ENCODE data around the gene NR1I3.

Gene NR1I3

GRCh38 chr1:161215076-161215475 lies 22.9 kb downstream of the NR1I3 start, which contains the start of gene FCER1G:
TSS of gene FCER1G (plus strand) at chr1:161215295. CDS start at chr1:161215322, 27 bp downstream.
- Mint-ChIP-seq H3K27ac (peak within 1 kb of the TSS; percentile 65), H3K36me3 (peaks cover 19% of the 10 kb centered on the region), H3K9me3 (no peaks in the 10 kb centered on the region), H3K4me1 (peaks cover 50% of the 10 kb centered on the region), H3K27me3 (no peaks in the 10 kb centered on the region), H3K4me3 (peak within 1 kb of the TSS; percentile 66)

DNA sequence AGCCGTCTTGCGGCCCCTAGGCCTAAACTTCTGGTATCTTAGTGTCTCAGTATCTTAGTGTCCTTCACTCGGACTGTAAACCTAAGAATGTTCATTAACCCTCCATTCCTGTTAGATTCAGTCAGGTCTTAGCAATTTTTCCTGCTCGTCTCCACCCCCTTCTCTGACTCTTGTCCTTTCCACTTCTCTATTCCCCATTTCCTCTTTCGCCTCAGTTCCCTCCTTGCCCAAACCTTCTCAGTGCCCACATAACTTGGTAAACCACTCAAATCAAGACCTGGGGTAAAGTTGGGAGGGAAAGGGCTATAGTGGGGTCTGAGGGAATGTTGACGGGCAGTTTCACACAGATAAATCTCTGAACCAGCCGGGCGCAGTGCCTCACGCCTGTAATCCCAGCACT lies 23.6 kb downstream of the NR1I3 start:
- Mint-ChIP-seq H3K27me3 (no peaks in the 10 kb centered on the region), H3K9me3 (no peaks in the 10 kb centered on the region), H3K36me3 (peaks cover 26% of the 10 kb centered on the region), H3K27ac (no peak overlapping the region), H3K4me3 (no peak overlapping the region), H3K4me1 (peaks cover 50% of the 10 kb centered on the region)

- no peaks in the 10 kb centered on the region for H3K9me3 Mint-ChIP-seq
- no peak overlapping the region for H3K4me3 Mint-ChIP-seq
- no peaks in the 10 kb centered on the region for H3K27me3 Mint-ChIP-seq
- H3K4me1 Mint-ChIP-seq, result peaks cover 43% of the 10 kb centered on the region
- peaks cover 35% of the 10 kb centered on the region for H3K36me3 Mint-ChIP-seq
- no peak overlapping the region for H3K27ac Mint-ChIP-seq
Measured at GRCh38 chr1:161209790-161210409, 28.1 kb downstream of the NR1I3 start.

- H3K36me3 Mint-ChIP-seq, result peaks cover 34% of the 10 kb centered on the region
- no peak overlapping the region for H3K4me3 Mint-ChIP-seq
- H3K9me3 Mint-ChIP-seq, result no peaks in the 10 kb centered on the region
- H3K4me1 Mint-ChIP-seq, result peaks cover 57% of the 10 kb centered on the region
- no peak overlapping the region for H3K27ac Mint-ChIP-seq
- no peaks in the 10 kb centered on the region for H3K27me3 Mint-ChIP-seq
Measured at GRCh38 chr1:161207173-161207572, 30.8 kb downstream of the NR1I3 start.

DNA sequence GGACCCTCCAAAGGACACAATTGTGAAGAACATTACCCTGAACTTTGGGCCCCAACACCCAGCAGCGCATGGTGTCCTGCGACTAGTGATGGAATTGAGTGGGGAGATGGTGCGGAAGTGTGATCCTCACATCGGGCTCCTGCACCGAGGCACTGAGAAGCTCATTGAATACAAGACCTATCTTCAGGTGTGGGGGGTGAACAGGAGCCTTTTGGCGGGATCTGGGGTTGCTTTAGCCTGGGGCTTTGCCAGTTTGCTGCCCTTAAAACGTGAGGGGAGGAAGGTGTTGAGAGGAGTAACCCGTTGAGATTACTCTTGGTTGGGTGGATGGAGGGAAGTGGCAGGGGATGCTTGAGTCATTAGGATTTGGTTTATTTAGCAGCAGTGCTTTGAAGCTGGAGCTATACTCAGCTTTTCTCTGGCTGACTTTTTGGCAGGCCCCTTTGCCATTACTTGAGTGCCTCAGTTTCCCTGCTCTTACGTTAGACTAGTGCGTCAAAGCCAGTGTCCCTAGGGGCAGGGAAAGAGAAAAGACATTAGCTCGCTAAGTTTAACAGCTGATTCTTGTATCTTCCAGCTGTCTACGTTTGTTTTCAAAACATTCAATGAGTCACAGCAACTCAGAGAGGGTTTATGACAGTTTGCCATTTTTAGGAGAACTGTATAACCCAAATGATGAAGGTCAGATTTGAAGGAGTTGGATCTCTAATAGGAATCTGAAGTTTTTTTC lies 31.4 kb downstream of the NR1I3 start:
- Mint-ChIP-seq H3K4me3 (peak overlapping the region; percentile 23), H3K27ac (peak overlapping the region; percentile 80), H3K36me3 (peaks cover 33% of the 10 kb centered on the region), H3K27me3 (no peaks in the 10 kb centered on the region), H3K9me3 (no peaks in the 10 kb centered on the region), H3K4me1 (peaks cover 63% of the 10 kb centered on the region)

DNA sequence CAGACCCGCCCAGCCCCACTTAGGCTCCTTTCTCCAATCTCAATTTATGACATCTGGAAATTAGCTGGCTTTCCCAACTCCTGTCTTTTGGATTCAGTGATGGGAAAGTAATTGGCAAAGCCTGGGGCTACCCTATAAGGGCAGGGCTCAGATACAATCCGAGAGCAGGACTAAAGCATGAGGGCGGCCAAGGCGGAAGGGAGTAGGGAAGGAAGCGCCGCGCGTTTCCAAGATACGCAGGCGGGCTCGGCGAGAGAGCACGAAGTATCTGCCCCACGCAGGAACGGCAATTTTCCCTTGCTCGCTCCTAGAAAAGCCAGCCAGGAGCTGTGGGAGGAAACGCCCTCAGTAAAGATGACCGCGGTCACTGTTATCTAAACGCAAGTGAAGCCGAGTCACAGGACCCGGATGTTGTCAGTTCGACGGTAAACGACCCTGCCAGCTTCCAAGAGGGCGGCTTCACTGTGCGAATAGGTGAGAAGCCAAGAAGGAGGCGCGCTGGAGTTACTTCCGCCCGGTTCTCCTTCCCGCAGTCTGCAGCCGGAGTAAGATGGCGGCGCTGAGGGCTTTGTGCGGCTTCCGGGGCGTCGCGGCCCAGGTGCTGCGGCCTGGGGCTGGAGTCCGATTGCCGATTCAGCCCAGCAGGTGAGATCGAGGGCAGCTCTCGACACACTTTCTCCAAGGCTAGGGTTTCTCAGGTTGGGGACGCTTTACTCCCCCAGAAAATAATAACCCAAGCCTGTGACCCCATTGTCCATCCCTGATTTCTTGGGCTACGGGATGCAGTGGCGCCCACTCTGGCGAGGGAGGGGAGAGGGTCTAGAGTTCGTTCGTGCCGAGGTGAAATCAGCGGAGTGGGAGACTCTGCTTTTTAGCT lies 35.9 kb downstream of the NR1I3 start, which contains the start of gene NDUFS2:
NDUFS2 (plus strand) TSS at position 532 of the 877 bp plus-strand sequence; CDS start at position 551, 19 bp downstream.
- Mint-ChIP-seq H3K27me3 (no peaks in the 10 kb centered on the region), H3K36me3 (peaks cover 20% of the 10 kb centered on the region), H3K9me3 (no peaks in the 10 kb centered on the region), H3K27ac (peak within 1 kb of the TSS; percentile 98), H3K4me1 (peaks cover 74% of the 10 kb centered on the region), H3K4me3 (peak within 1 kb of the TSS; percentile 95)

DNA sequence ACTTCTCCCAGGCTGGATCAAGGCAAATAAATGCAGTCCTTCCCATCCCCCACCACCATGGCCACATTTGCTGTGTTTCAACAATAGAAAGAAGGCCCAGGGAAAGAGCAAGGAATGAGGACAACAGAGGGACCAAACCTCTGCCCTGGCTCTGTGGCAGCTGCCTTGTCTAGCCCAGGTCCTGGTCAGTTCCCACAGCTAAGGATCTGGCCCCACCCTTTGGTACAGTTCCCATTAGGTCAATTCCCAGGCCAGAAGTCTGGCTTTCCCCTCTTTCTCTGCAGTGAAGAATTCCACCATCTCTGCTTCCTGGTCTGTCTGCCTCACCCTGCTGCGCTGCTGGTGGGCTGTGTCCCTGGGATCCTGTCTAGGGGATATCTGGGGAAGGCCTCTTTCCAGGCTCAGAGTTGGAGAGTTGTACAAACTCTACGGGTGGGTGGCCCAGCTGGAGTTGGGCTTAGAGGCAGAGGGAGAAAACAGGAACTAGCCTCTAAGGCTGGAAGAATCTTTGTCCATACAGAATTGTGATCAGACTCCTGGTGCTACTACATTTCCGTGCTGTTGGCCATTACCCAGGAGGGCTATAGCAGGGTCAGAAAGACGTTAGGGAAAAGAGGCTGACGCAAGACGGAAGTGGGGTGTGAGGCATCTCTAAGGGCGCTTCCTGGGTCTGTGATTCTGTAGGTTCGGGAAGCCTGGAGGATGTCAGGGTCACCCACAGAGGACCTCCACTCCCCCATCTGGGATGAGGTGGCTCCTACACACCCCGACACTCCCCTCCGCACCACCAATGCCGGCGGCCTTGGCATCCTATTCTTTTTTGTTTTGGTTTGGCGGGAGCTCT lies 36.8 kb downstream of the NR1I3 start:
- H3K4me3 Mint-ChIP-seq, result peak overlapping the region; percentile 95
- H3K27me3 Mint-ChIP-seq, result no peaks in the 10 kb centered on the region
- H3K9me3 Mint-ChIP-seq, result no peaks in the 10 kb centered on the region
- H3K27ac Mint-ChIP-seq, result peak overlapping the region; percentile 98
- H3K4me1 Mint-ChIP-seq, result peaks cover 67% of the 10 kb centered on the region
- peaks cover 17% of the 10 kb centered on the region for H3K36me3 Mint-ChIP-seq

DNA sequence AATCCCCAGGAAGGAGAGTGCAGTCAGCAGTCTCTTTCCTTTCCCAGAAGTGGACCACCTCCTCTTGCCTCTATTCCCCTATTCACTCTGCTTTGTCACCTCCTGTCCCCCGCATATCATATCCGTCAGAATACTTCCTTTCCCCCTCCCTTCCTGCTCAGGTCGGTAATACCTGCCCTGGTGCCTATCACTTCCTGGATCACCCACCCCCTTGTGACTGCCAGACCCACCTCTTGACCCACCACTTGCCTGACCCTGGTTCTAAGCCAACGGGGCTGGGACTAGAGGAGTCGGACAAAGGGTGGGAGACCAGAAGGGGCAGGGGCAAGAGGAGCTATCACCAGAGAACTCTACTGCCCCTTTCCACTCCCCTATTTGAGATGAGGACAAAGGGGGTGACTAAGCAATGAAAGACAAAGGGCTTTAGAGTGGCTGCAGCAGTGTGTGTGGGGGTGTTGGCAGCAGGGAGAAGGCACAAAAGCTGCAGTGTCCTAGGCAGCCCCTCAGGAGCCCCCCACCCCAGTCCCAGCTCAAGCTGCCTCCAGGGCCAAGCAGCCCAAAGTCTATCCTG lies 37.5 kb downstream of the NR1I3 start:
- Mint-ChIP-seq H3K9me3 (no peaks in the 10 kb centered on the region), H3K27ac (peak overlapping the region; percentile 95), H3K4me1 (peaks cover 66% of the 10 kb centered on the region), H3K36me3 (peaks cover 15% of the 10 kb centered on the region), H3K4me3 (peak overlapping the region; percentile 64), H3K27me3 (no peaks in the 10 kb centered on the region)

DNA sequence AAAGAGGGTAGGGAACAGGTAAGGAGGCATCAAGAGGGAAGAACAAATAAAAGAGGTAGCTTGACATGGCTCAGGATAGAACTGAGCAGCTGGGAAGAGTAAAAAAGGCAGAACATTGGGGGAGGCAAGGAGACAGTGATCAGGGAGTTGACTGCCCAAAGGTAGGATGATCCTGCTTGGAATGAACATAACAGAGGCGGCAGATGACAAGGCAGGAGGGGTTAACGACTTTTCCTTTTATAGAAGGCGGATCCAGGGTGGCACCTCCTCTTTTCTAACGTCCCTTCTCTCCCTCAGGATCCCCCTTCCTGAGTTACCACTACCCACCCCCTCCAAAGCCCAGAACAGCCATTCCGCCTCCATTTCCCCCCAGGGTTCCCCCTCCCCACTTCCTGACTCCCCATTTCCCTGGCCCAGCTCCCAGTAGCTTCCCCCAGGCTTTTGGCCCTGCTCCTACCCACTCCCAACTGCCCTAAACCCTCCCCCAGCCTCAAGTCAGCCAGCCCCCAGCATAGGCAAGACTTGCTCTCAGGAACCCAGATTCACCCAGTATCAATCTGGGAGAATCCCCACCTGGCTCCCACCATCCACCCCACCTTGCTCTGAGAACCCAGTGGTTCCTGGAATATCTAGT lies 38.4 kb downstream of the NR1I3 start:
- peaks cover 12% of the 10 kb centered on the region for H3K36me3 Mint-ChIP-seq
- H3K4me1 Mint-ChIP-seq, result peaks cover 68% of the 10 kb centered on the region
- H3K9me3 Mint-ChIP-seq, result no peaks in the 10 kb centered on the region
- H3K4me3 Mint-ChIP-seq, result peak overlapping the region; percentile 2
- H3K27ac Mint-ChIP-seq, result peak overlapping the region; percentile 95
- no peaks in the 10 kb centered on the region for H3K27me3 Mint-ChIP-seq

- no peaks in the 10 kb centered on the region for H3K9me3 Mint-ChIP-seq
- H3K27me3 Mint-ChIP-seq, result no peaks in the 10 kb centered on the region
- H3K4me3 Mint-ChIP-seq, result peak within 1 kb of the TSS; percentile 2
- H3K27ac Mint-ChIP-seq, result peak within 1 kb of the TSS; percentile 56
- peaks cover 5% of the 10 kb centered on the region for H3K36me3 Mint-ChIP-seq
- H3K4me1 Mint-ChIP-seq, result peaks cover 64% of the 10 kb centered on the region
Measured at GRCh38 chr1:161198897-161199431, 39.0 kb downstream of the NR1I3 start, which contains the start of gene ADAMTS4. TSS of gene ADAMTS4 (minus strand) at chr1:161199054. CDS start at chr1:161198627, 427 bp downstream.

DNA sequence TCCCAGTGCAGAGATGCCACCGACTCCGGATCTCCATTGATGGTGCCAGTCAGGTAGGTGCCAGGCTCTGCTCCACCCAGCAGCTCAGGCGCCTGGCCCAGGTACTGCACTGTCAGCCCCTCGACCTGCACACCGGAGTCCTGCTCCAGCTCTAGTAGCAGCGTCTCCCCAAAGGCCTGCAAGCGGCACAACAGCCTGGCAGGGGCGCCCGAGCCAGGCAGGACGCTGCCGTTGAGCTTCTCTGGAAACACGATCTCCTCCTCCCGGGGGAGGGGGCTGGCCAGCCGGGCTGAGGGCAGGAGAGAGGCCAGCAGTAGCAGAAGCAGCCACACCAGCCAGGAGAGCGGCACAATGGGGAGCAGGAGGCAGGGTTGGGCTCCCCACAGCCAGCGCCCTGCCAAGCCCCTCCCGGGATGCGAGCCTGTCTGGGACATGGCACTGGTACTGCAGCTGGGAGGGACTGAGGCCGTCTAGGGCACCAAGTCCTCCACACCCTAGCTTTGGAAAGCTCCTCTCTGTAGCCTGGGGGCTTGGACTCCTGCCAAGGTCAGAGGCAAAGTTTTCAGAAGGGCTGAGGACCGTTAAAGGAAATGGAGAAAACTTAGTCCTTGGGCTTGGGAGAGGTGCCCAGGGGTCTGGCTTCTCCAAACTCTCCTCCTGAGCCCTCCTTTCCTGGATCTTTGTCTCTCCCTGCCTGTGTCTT lies 39.7 kb downstream of the NR1I3 start:
- Mint-ChIP-seq H3K36me3 (peaks cover 2% of the 10 kb centered on the region), H3K27ac (no peak overlapping the region), H3K4me1 (peaks cover 58% of the 10 kb centered on the region), H3K9me3 (no peaks in the 10 kb centered on the region), H3K4me3 (no peak overlapping the region), H3K27me3 (no peaks in the 10 kb centered on the region)

DNA sequence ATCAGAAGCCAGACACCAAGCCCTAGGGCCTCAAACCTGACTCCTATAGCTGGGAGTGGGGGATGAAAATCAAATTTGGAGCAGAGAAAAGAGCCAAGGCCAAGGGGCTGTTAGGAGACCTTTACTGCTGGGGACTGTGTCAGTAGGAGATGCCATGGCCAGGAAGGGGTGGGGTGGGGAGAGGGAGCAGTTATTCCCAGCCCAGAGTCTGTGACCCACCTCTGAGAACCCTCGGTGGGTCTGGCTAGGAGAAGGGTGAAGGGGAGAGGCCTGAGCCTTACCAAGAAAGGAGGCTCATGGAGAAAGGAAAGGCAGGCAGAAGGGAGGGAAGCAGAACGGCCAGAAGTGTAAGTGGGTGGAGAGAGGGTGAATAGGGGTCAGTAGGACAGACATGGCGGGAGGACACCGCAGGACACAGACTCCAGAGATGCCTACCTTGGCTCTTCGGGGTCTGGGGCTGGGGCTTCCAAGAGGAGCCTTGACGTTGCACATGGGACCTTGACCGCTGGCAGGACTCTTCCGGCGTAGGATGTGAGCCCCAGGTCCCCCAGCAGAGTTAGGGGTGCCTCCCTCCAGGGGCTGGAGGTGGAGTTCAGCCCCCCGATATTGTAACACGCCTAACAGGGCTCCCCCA lies 40.3 kb downstream of the NR1I3 start:
- H3K4me1 Mint-ChIP-seq, result peaks cover 60% of the 10 kb centered on the region
- peaks cover 2% of the 10 kb centered on the region for H3K36me3 Mint-ChIP-seq
- H3K27ac Mint-ChIP-seq, result no peak overlapping the region
- no peaks in the 10 kb centered on the region for H3K9me3 Mint-ChIP-seq
- H3K4me3 Mint-ChIP-seq, result no peak overlapping the region
- H3K27me3 Mint-ChIP-seq, result no peaks in the 10 kb centered on the region
